DOHH2 (cell line): ENCODE results near the gene PRM3.
"Not testable (repeated sequence)": the region's sequence is repeated elsewhere in the genome, so short reads cannot be mapped to it uniquely, and the experiment has no call there.

Source experiments
- H3F3A ChIP-seq: fragments of 200-600 bp; sonication (generic), shearing (Covaris generic); 2 replicates; pipeline ENCODE4 v1.6.0; 2016; ENCODE audit warnings: antibody characterized with exemption, mild to moderate bottlenecking; ENCODE audit not compliant: control insufficient read depth, insufficient read depth
- H3K27ac ChIP-seq: fragments of 200-600 bp; sonication (generic); 2 replicates; pipeline ENCODE4 v1.5.1; 2014; ENCODE audit warnings: low read depth, mild to moderate bottlenecking, low read length, moderate library complexity
- H3K27me3 ChIP-seq: fragments of 200-600 bp; sonication (generic); 2 replicates; pipeline ENCODE4 v1.6.1; 2014; ENCODE audit warnings: mild to moderate bottlenecking, low read length, mixed read lengths; ENCODE audit not compliant: control insufficient read depth
- H3K36me3 ChIP-seq: fragments of 200-600 bp; sonication (generic); 2 replicates; pipeline ENCODE4 v1.6.1; 2014; ENCODE audit warnings: mild to moderate bottlenecking, low read length, moderate library complexity, mixed read lengths; ENCODE audit not compliant: control insufficient read depth
- H3K4me1 ChIP-seq: fragments of 200-600 bp; sonication (generic); 2 replicates; pipeline ENCODE4 v1.6.1; 2014; ENCODE audit warnings: mild to moderate bottlenecking, low read length, mixed read lengths; ENCODE audit not compliant: control insufficient read depth
- H3K4me2 ChIP-seq: fragments of 200-600 bp; sonication (generic); 2 replicates; pipeline ENCODE4 v1.6.0; 2014; ENCODE audit warnings: mild to moderate bottlenecking, low read length, moderate library complexity
- H3K4me3 ChIP-seq: fragments of 200-600 bp; sonication (generic); 2 replicates; pipeline ENCODE4 v1.5.1; 2014; ENCODE audit warnings: mild to moderate bottlenecking, low read length, mixed read lengths
- H3K79me2 ChIP-seq: fragments of 200-600 bp; sonication (generic); 2 replicates; pipeline ENCODE4 v1.6.1; 2014; ENCODE audit warnings: mild to moderate bottlenecking, low read length, mixed read lengths; ENCODE audit not compliant: control insufficient read depth
- H3K9me2 ChIP-seq: fragments of 200-600 bp; sonication (generic); replicated peaks from 2 replicates; pipeline ENCODE4 v1.6.1; 2014; ENCODE audit warnings: mild to moderate bottlenecking, low read length, mixed read lengths; ENCODE audit not compliant: control insufficient read depth
- H3K9me3 ChIP-seq: fragments of 200-600 bp; sonication (generic); 2 replicates; pipeline ENCODE4 v1.6.1; 2014; ENCODE audit warnings: antibody characterized with exemption, low read length, mixed read lengths; ENCODE audit not compliant: control insufficient read depth, insufficient read depth
- H4K20me1 ChIP-seq: fragments of 200-600 bp; sonication (generic); 2 replicates; pipeline ENCODE4 v1.6.0; 2014; ENCODE audit warnings: low read depth, mild to moderate bottlenecking, antibody characterized with exemption, low read length, moderate library complexity; ENCODE audit not compliant: control insufficient read depth, insufficient read depth
- EZH2phosphoT487 ChIP-seq: fragments of 200-600 bp; sonication (generic); IDR thresholded peaks from 2 replicates; pipeline ENCODE4 v1.6.1; 2017; ENCODE audit warnings: borderline replicate concordance, mild to moderate bottlenecking, antibody characterized with exemption, low read length, moderate library complexity, mixed read lengths
- TF ChIP-seq, protein P1 (sequence below): fragments of 200-600 bp; sonication (generic); IDR thresholded peaks from one replicate; pipeline ENCODE4 v1.5.1; 2014; ENCODE audit warnings: antibody characterized with exemption, mild to moderate bottlenecking, low read depth, low read length; ENCODE audit not compliant: poor library complexity, severe bottlenecking

The PRM3 gene

DNA sequence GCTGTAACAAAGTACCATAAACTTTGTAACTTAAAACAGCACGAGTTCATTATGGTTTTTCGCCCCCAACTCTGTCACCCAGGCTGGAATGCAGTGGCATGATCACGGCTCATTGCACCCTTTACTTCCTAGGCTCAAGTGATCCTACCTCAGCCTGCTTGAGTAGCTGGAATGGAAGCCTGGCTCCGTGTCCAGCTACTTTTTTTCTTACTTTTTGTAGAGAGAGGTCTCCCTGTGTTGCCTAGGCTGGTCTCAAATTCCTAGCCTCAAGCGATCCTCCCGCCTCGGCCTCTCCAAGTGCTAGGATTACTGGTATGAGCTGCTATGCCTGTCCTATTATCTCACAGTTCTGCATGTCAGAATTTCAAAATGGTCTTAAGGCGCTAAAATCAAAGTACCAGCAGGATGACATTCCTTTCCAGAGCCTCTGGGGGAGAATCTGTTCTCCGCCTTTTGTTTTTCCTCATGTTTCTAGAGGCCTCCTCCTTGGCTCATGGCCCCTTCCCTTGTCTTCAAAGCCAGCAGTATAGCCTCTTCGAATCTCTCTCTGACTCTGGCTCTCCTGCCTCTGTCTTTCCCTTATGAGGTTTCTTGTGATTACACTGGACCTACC lies 17.8 kb upstream of the PRM3 start:
- Histone ChIP-seq H3F3A (peaks cover 16% of the 10 kb centered on the region), H3K4me3 (no peak overlapping the region), H3K27me3 (no peaks in the 10 kb centered on the region), H3K9me2 (no peaks in the 10 kb centered on the region), H4K20me1 (no peaks in the 10 kb centered on the region), H3K9me3 (no peaks in the 10 kb centered on the region), H3K79me2 (no peaks in the 10 kb centered on the region), H3K27ac (no peak overlapping the region), H3K4me1 (peaks cover 86% of the 10 kb centered on the region), H3K4me2 (no peak overlapping the region), H3K36me3 (no peaks in the 10 kb centered on the region; the same call in 1 of the 2 replicates)
- TF ChIP-seq, protein P1, sequence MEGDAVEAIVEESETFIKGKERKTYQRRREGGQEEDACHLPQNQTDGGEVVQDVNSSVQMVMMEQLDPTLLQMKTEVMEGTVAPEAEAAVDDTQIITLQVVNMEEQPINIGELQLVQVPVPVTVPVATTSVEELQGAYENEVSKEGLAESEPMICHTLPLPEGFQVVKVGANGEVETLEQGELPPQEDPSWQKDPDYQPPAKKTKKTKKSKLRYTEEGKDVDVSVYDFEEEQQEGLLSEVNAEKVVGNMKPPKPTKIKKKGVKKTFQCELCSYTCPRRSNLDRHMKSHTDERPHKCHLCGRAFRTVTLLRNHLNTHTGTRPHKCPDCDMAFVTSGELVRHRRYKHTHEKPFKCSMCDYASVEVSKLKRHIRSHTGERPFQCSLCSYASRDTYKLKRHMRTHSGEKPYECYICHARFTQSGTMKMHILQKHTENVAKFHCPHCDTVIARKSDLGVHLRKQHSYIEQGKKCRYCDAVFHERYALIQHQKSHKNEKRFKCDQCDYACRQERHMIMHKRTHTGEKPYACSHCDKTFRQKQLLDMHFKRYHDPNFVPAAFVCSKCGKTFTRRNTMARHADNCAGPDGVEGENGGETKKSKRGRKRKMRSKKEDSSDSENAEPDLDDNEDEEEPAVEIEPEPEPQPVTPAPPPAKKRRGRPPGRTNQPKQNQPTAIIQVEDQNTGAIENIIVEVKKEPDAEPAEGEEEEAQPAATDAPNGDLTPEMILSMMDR = no peak
- no peak for TF ChIP-seq EZH2phosphoT487

DNA sequence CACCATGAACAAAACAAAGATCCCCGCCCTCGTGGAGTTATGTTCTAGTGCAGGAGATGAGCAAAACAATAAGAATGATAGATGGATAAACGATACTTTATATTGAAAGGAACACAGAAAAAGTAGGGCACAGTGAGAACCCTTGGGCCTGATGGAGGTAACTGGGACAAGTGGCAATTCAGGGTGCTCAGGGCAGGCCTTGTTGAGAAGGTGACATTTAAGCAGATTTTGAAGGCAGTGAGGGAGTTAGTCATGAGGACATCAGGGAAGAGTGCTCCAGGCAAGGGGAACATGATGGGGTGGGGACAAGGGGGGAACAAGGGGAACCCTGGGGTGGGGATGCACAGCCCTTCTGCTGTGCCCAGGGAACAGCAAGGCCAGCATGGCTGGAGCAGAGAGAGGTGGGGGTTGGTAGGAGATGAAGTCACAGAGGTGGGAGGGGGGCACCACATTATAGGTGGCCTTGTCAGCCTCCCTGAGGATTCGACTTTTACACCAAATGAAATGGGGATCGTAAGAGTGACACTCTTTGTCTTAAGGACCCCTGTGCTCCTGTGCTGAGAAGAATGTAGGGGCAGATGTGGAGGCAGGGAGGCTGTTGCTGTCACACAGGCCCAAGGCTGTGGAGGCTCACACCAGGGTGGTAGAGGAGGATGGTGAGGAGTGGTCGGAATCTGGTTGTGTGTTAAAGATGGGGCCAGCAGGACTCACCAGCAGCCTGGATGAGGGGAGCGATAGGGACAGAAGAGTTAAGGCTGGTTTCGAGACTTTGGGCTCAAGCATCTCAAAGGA lies 16.9 kb upstream of the PRM3 start:
- Histone ChIP-seq H3K4me2 (no peak overlapping the region), H3K27me3 (no peaks in the 10 kb centered on the region), H3F3A (peaks cover 12% of the 10 kb centered on the region)

DNA sequence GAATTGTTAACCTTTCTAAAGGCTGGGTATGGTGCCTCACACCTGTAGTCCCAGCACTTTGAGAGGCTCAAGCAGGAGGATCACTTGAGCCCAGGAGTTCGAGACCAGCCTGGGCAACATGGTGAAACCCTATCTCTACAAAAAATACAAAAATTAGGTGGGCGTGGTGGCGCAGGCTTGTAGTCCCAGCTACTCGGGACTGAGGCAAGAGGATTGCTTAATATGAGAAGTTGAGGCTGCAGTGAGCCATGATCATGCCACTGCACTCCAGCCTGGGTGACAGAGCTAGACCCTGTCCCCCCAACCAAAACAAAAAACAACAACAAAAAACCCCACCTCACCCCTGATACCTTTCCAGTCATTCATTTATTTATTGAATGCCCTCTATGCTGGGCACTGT lies 16.3 kb upstream of the PRM3 start:
- not testable (repeated sequence) for H3K9me2 ChIP-seq, H3F3A ChIP-seq, H3K27me3 ChIP-seq, H3K36me3 ChIP-seq, H3K27ac ChIP-seq, H3K9me3 ChIP-seq, H3K79me2 ChIP-seq, H3K4me2 ChIP-seq, H4K20me1 ChIP-seq, H3K4me3 ChIP-seq
- peaks cover 86% of the 10 kb centered on the region for H3K4me1 ChIP-seq

More for the DNA sequence above, 16.9 kb upstream of the PRM3 start:
- no peaks in the 10 kb centered on the region for H3K79me2 ChIP-seq
- peaks cover 86% of the 10 kb centered on the region for H3K4me1 ChIP-seq
- TF ChIP-seq EZH2phosphoT487 = no peak
- TF ChIP-seq, protein P1 = no peak
- no peaks in the 10 kb centered on the region for H3K36me3 ChIP-seq
- no peak overlapping the region for H3K27ac ChIP-seq
- no peaks in the 10 kb centered on the region for H4K20me1 ChIP-seq
- H3K9me2 ChIP-seq = no peaks in the 10 kb centered on the region
- H3K9me3 ChIP-seq = no peaks in the 10 kb centered on the region
- no peak overlapping the region for H3K4me3 ChIP-seq

DNA sequence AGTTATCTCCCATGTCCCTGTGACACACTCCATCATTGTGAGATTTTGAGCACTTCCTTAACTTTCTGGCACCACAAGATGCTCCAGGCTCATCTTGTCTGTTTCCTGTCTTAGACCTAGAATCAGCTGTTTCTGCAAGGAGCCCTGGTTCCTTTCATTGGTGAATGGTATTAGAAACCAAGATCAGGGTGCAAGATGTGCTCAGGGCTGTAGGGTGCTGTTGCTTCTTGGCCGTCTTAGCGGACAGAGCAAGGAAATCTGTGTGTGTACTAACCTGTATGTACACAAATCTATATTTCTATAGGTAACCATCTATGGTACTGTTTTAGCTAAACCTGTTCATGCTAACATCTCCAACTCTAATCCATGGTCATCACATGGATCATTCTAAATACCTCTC lies 15.8 kb upstream of the PRM3 start:
- peaks cover 83% of the 10 kb centered on the region for H3K4me1 ChIP-seq
- H3K79me2 ChIP-seq = no peaks in the 10 kb centered on the region
- TF ChIP-seq EZH2phosphoT487 = no peak
- TF ChIP-seq, protein P1 = no peak

More for the DNA sequence above, 15.8 kb upstream of the PRM3 start:
- Histone ChIP-seq H3K4me3 (no peak overlapping the region), H3K36me3 (no peaks in the 10 kb centered on the region), H3K27ac (no peak overlapping the region), H3K9me2 (no peaks in the 10 kb centered on the region), H3K27me3 (no peaks in the 10 kb centered on the region), H4K20me1 (no peaks in the 10 kb centered on the region), H3K9me3 (no peaks in the 10 kb centered on the region), H3K4me2 (no peak overlapping the region), H3F3A (peaks cover 7% of the 10 kb centered on the region)
